K562 (cell line): ENCODE data around the gene PUM1. TPM values are rescaled to one million over a fixed set of nuclear protein-coding genes. Genes with fewer than 3 reads are reported as not detected.

Experiments used
- BCOR ChIP-seq: fragments of 450-650 bp; IDR thresholded peaks from 2 replicates; pipeline ENCODE4 v1.6.1; 2016
- DPF2 ChIP-seq: fragments of 450-650 bp; IDR thresholded peaks from 2 replicates; pipeline ENCODE4 v1.6.1; 2016
- E2F1 ChIP-seq: sonication (generic); formaldehyde crosslinking; IDR thresholded peaks from 2 replicates; pipeline ENCODE4 v1.8.1; 2023; ENCODE audit warnings: mild to moderate bottlenecking, missing genetic modification reagents, moderate library complexity
- E4F1 ChIP-seq: fragments of 250-450 bp; sonication (Bioruptor Pico); IDR thresholded peaks from 2 replicates; pipeline ENCODE4 v1.5.0; 2021; ENCODE audit warnings: mild to moderate bottlenecking, borderline replicate concordance
- ELK1 ChIP-seq: sonication (generic); formaldehyde crosslinking; IDR thresholded peaks from 2 replicates; pipeline ENCODE4 v1.8.1; 2022; ENCODE audit warnings: missing genetic modification reagents
- EWSR1 ChIP-seq: fragments of 450-650 bp; IDR thresholded peaks from 2 replicates; pipeline ENCODE4 v1.6.1; 2018; ENCODE audit warnings: borderline replicate concordance, mild to moderate bottlenecking, low read depth, moderate library complexity; ENCODE audit not compliant: partially characterized antibody
- PHF20 ChIP-seq: fragments of 450-650 bp; IDR thresholded peaks from 2 replicates; pipeline ENCODE4 v1.6.1; 2018; ENCODE audit not compliant: partially characterized antibody
- PKNOX1 ChIP-seq: fragments of 450-650 bp; IDR thresholded peaks from 2 replicates; pipeline ENCODE4 v1.6.1; 2016
- SUPT5H ChIP-seq: fragments of 450-650 bp; IDR thresholded peaks from 2 replicates; pipeline ENCODE4 v1.6.1; 2016
- U2AF1 ChIP-seq: fragments of 200-400 bp; formaldehyde crosslinking; optimal IDR thresholded peaks from 2 replicates; pipeline ENCODE3; 2017; ENCODE audit warnings: mild to moderate bottlenecking, low read depth, low read length, moderate library complexity
- ZBTB8A ChIP-seq: fragments of 450-650 bp; IDR thresholded peaks from 2 replicates; pipeline ENCODE4 v1.6.1; 2018; ENCODE audit warnings: mild to moderate bottlenecking, moderate library complexity; ENCODE audit not compliant: partially characterized antibody
- ZFP36 ChIP-seq: fragments of 150-350 bp; IDR thresholded peaks from 2 replicates; pipeline ENCODE4 v1.6.1; 2018; ENCODE audit warnings: low read length, low read depth; ENCODE audit not compliant: partially characterized antibody
- ZMIZ1 ChIP-seq, 2 experiments: fragments of 150-350 bp in 1 of 2; IDR thresholded peaks; 2 replicates each; pipeline ENCODE4 v1.6.1; 2012 to 2016; ENCODE audit warnings: low read depth in 2 of 2, low read length in 2 of 2, mild to moderate bottlenecking in 1 of 2, moderate library complexity in 1 of 2
- ZNF280A ChIP-seq: fragments of 450-650 bp; IDR thresholded peaks from 2 replicates; pipeline ENCODE4 v1.6.1; 2018; ENCODE audit warnings: mild to moderate bottlenecking, low read depth; ENCODE audit not compliant: partially characterized antibody
- polyA plus RNA-seq, 8 experiments: library from polyadenylated mRNA; depleted of rRNA in 4 of 8; stranded (reverse) in 5 of 8; unstranded in 3 of 8; fragments of >200 nt; fragmentation: Nextera tagmentation in 2 of 8; fragmentation: Illumina TruSeq in 1 of 8; extraction: Ambion mirVana in 2 of 8; extraction: Trizol in 1 of 8; gene quantifications; 2 replicates each; pipeline versions ENCODE4 v1.2.1 to v1.2.3, GENCODE V29; 2011 to 2014; ENCODE audit warnings: inconsistent platforms in 1 of 8, missing spikeins in 1 of 8
- total RNA-seq, 7 experiments: library from RNA; depleted of rRNA in 6 of 7; stranded (reverse); fragments of >200 nt in 6 of 7; fragmentation: Illumina TruSeq in 2 of 7; extraction: Trizol in 2 of 7; gene quantifications; 2 replicates each; pipeline versions ENCODE4 v1.2.1 to v1.2.3, GENCODE V29; 2011 to 2021; ENCODE audit warnings: low replicate concordance in 1 of 7

PUM1 gene
- total and polyA plus RNA-seq, 9 of the 15 experiments (the other 6 are each of a cell fraction or from before 2014, with no cell fraction given): 37.7 to 104 (median 55.7) TPM

GRCh38 chr1:30886710-30887428, 178.6 kb downstream of the PUM1 start (continued):
- TF ChIP-seq DPF2 (no peak), E4F1 (CRISPR knock-in tag) (no peak), E2F1 (CRISPR knock-in tag) (no peak), ELK1 (CRISPR knock-in tag) (no peak), SUPT5H (no peak), EWSR1 (no peak), ZMIZ1 (IDR thresholded peaks at IDR 0.05; ENCODE audit: low read depth in 2 of 2, low read length in 2 of 2) (no peak), ZBTB8A (no peak), ZFP36 (peak; percentile 97), ZNF280A (no peak), PKNOX1 (no peak), U2AF1 (no peak), BCOR (peak; percentile 100), PHF20 (peak; percentile 62)
